Glutamatergic neuron (in vitro differentiated cells): ENCODE measurements around the gene ALDH1A3. TPM values are rescaled to one million over a fixed set of nuclear protein-coding genes. Genes with fewer than 3 reads are reported as not detected.

ENCODE experiments used
- DNase-seq: peaks from one replicate; pipeline ENCODE4 v3.0.0; 2022
- H3K27ac Mint-ChIP-seq: one replicate; pipeline ENCODE4 v1.8.0; 2020; ENCODE audit warnings: mild to moderate bottlenecking, mixed read lengths, inconsistent platforms; ENCODE audit not compliant: unreplicated experiment
- H3K27me3 Mint-ChIP-seq: one replicate; pipeline ENCODE4 v1.8.0; 2020; ENCODE audit warnings: mild to moderate bottlenecking, moderate library complexity, mixed read lengths, inconsistent platforms; ENCODE audit not compliant: unreplicated experiment
- H3K36me3 Mint-ChIP-seq: one replicate; pipeline ENCODE4 v1.8.0; 2020; ENCODE audit warnings: mild to moderate bottlenecking, mixed read lengths, inconsistent platforms; ENCODE audit not compliant: unreplicated experiment
- H3K4me1 Mint-ChIP-seq: one replicate; pipeline ENCODE4 v1.8.0; 2020; ENCODE audit warnings: mild to moderate bottlenecking, low read depth, mixed read lengths, inconsistent platforms; ENCODE audit not compliant: unreplicated experiment
- H3K4me3 Mint-ChIP-seq: one replicate; pipeline ENCODE4 v1.8.0; 2020; ENCODE audit warnings: mild to moderate bottlenecking, mixed read lengths, inconsistent platforms; ENCODE audit not compliant: unreplicated experiment
- H3K9me3 Mint-ChIP-seq: one replicate; pipeline ENCODE4 v1.8.0; 2020; ENCODE audit warnings: mild to moderate bottlenecking, moderate library complexity, mixed read lengths, inconsistent platforms; ENCODE audit not compliant: unreplicated experiment
- total RNA-seq: library from RNA; stranded (reverse); fragmentation: NEBNext Ultra II Directional; extraction: Animal tissue kit (Norgen Biotek cat#: 25700); gene quantifications from one replicate; pipeline ENCODE4 v1.2.1, GENCODE V29; 2021; ENCODE audit not compliant: unreplicated experiment
- TF ChIP-seq, protein P1 (sequence below): fragments of 200-600 bp; sonication (generic); IDR thresholded peaks from one replicate; pipeline ENCODE4 v1.5.0; 2021; ENCODE audit not compliant: partially characterized antibody, unreplicated experiment

ALDH1A3 gene
- total RNA-seq, 1 donor from 2014 or later, result 2.8 TPM

DNA sequence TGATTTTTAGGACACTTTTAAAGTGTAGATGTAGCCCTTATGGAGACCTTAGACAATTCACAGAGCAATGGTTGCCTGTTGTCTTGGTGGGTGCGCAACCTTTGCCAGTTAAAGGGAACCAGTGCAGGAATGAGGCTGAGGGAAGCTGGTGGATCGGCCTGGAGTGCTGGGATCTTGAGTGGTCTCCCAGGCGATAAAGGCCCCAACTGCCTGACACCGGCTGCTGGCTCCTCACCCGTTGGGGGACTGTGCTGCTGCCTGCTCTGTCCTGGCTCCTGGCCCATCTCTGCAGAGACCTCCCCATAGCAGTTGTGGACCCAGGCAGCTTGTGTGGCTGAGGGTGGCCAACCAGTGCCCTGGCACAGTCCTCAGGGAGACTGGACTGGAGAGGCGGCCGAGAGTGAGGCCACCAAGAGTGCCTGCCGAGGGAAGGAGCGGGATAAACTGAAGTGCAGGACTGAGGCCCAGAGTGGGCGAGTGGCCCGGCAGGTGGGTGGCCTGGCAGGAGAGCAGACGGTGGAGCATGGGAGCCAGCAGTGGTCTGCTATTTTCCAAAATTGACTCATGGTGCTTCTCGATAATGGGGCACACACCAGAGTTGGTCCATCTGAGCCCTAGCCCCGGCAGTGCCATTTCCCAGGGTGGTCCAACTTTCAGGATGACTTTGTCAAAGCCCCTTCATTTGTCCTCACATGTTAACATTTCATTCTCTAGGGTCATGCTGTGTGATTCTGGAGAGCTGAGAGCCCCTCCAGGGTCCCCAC, 2.1 kb downstream of the ALDH1A3 start:
- Mint-ChIP-seq H3K27me3 (peaks cover 19% of the 10 kb centered on the region), H3K4me1 (no peaks in the 10 kb centered on the region), H3K36me3 (no peaks in the 10 kb centered on the region), H3K27ac (no peak overlapping the region), H3K9me3 (peaks cover 10% of the 10 kb centered on the region), H3K4me3 (no peak overlapping the region)
- TF ChIP-seq, protein P1, sequence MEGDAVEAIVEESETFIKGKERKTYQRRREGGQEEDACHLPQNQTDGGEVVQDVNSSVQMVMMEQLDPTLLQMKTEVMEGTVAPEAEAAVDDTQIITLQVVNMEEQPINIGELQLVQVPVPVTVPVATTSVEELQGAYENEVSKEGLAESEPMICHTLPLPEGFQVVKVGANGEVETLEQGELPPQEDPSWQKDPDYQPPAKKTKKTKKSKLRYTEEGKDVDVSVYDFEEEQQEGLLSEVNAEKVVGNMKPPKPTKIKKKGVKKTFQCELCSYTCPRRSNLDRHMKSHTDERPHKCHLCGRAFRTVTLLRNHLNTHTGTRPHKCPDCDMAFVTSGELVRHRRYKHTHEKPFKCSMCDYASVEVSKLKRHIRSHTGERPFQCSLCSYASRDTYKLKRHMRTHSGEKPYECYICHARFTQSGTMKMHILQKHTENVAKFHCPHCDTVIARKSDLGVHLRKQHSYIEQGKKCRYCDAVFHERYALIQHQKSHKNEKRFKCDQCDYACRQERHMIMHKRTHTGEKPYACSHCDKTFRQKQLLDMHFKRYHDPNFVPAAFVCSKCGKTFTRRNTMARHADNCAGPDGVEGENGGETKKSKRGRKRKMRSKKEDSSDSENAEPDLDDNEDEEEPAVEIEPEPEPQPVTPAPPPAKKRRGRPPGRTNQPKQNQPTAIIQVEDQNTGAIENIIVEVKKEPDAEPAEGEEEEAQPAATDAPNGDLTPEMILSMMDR, result no peak
- DNase-seq, result no peak

DNA sequence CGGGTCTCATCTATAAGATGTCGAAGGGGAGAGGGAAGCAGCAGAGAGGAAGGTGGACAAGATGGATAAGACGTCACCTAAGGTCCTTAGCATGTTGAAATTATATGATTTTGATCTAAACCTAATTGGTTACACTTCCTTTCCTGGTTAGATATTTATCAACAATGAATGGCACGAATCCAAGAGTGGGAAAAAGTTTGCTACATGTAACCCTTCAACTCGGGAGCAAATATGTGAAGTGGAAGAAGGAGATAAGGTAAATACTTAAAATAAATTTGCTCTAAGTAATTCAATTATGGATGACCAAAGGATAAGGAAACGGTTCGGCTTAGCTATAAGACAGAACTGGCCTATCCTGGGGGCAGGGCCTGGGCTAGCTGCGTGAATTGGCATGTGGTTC, 5.5 kb downstream of the ALDH1A3 start:
- no peak overlapping the region for H3K4me3 Mint-ChIP-seq
- peaks cover 14% of the 10 kb centered on the region for H3K27me3 Mint-ChIP-seq
- TF ChIP-seq, protein P1, result no peak
- no peaks in the 10 kb centered on the region for H3K4me1 Mint-ChIP-seq
- H3K9me3 Mint-ChIP-seq, result peaks cover 4% of the 10 kb centered on the region
- no peak overlapping the region for H3K27ac Mint-ChIP-seq
- DNase-seq, result no peak
- H3K36me3 Mint-ChIP-seq, result no peaks in the 10 kb centered on the region

DNA sequence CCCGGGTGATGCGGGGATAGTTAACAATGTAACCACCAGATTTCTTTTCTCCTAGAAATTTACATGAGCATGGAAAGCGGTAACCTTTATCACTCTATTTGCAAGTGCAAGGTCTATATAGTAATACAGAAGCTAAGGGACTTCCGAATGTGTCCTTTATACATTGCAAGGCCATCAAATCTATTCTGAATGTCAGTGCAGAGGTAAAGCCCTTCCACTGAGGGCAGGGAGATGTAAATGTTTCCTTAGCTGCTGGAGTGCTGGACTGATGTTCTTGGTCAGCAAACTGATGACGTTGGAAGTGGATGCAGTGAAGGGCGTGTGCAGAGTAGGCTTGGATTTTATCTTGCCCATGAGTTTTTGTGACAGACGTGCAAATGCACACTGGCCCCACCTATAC, 6.2 kb downstream of the ALDH1A3 start:
- DNase-seq, result no peak
- peaks cover 4% of the 10 kb centered on the region for H3K9me3 Mint-ChIP-seq
- H3K4me1 Mint-ChIP-seq, result no peaks in the 10 kb centered on the region
- no peak overlapping the region for H3K4me3 Mint-ChIP-seq
- TF ChIP-seq, protein P1, result no peak
- no peaks in the 10 kb centered on the region for H3K36me3 Mint-ChIP-seq
- H3K27ac Mint-ChIP-seq, result no peak overlapping the region
- H3K27me3 Mint-ChIP-seq, result peaks cover 8% of the 10 kb centered on the region

DNA sequence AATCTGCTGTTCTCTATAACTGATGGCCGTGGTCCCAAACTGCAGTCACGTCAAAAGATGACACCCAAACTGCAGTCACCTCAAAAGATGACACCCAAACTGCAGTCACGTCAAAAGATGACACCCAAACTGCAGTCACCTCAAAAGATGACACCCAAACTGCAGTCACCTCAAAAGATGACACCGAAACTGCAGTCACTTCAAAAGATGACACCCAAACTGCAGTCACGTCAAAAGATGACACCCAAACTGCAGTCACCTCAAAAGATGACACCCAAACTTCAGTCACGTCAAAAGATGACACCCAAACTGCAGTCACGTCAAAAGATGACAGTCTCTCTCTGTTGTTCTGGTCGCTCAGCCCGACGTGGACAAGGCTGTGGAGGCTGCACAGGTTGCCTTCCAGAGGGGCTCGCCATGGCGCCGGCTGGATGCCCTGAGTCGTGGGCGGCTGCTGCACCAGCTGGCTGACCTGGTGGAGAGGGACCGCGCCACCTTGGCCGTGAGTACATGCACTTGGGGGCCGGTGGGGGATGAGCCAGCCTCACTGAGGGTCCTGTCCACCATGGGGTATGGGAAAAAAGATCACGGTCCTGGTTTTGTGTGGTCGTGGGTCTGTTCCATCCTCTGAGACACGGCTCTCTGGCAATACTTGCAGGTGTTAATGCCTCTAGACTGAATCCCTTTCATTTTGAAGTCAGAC, 7.7 kb downstream of the ALDH1A3 start:
- no peak overlapping the region for H3K4me3 Mint-ChIP-seq
- DNase-seq, result no peak
- TF ChIP-seq, protein P1, result no peak
- H3K36me3 Mint-ChIP-seq, result no peaks in the 10 kb centered on the region
- peaks cover 5% of the 10 kb centered on the region for H3K27me3 Mint-ChIP-seq
- no peaks in the 10 kb centered on the region for H3K9me3 Mint-ChIP-seq
- no peaks in the 10 kb centered on the region for H3K4me1 Mint-ChIP-seq
- no peak overlapping the region for H3K27ac Mint-ChIP-seq
